Aortic smooth muscle cell (primary cell): ENCODE measurements around the gene LDB3. TPM values are rescaled to one million over a fixed set of nuclear protein-coding genes. Genes with fewer than 3 reads are reported as not detected.

Experiments used
- total RNA-seq: library from RNA; depleted of rRNA; stranded (reverse); fragments of >200 nt; gene quantifications from 2 replicates; pipeline ENCODE4 v1.2.3, GENCODE V29; 2014

The LDB3 gene
- total RNA-seq = under 0.01 and 0.12 TPM in 2 replicates

DNA sequence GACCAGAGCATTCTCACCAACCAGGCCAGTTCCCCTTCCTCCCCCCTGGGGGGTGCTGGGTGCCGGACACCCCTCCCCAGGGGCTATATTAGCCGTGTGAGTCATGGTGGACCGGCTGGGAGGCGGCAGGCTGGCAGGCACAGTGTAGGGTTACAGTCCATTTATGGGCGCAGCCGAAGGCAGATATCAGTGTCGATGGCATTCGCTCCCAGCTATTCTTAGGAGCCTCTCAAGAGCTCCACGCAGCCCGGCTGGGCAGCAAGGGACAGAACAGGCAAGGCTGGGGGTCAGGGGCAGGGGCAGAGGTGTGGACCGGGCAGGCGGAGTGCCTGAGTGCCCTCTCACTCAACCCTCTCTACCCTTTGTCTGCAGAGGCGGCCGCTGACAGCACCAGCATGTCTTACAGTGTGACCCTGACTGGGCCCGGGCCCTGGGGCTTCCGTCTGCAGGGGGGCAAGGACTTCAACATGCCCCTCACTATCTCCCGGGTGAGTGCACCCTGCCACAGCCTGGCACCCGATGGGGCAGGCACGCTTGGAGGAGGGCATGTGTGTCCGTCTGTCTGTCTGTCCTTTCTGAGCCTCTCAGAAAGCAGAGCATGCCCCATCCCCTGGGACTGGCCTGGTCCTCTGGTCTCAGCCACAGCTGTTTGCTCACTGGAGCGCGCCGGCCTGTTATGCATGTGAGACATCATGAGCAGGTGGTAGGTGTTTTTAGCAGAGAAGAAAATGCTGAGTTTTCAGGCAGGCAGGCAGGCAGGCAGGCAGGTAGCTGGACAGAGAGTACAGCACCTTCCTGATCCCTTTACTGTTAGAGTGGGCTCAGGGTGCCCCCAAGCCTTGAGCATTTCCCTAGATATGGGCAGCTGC is at the start of gene LDB3:
TSS of gene LDB3 (plus strand) at position 215 of the 869 bp plus-strand sequence. CDS start at position 396, 181 bp downstream.

DNA sequence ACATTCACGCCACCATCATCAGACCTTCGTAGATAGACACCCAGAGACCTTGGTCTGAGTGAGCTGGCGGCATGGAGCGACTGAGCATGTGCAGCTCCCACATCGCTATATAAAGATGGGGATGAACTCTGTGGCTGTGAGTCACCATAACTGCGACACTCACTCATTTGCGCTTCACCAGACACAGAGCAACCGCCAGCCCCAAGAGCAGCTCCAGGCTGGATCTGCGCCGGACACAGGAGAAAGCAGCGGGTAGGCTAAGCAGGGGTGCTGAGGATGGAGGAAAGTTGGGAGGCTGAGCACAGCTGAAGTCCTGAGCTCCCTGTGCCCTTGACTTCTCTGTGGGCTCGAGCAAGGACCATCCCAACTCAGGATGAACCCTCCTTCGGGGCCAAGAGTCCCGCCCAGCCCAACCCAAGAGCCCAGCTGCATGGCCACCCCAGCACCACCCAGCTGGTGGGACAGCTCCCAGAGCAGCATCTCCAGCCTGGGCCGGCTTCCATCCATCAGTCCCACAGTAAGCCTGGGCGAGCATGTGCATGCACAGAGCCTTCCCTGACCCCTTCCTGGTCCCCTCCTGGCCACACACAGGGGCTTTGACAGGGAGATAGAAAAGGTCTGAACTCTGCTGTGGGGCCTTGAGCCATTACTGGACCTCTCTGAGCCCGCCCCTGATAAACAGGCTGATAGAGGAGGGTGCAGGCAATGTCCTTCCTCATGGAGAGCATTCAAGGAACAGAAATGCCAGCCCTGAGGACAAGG is 13.7 kb upstream of the LDB3 start, which contains the start of gene OPN4:
TSS of gene OPN4 (plus strand) at position 137 of the 762 bp plus-strand sequence. CDS start at position 374, 237 bp downstream.

GRCh38 chr10:86756511-86757112 is 88.3 kb downstream of the LDB3 start, which contains the start of gene BMPR1A:
Gene BMPR1A, plus strand, starts transcription at chr10:86756619. Its CDS starts 119,400 bp downstream, at chr10:86876019.

Other genes with a start within 250 kb of the LDB3 start
- gene WAPL, start 146.7 kb upstream of the LDB3 start, total RNA-seq = 47.2 and 54.4 TPM in 2 replicates
- gene OPN4, start 14.0 kb upstream of the LDB3 start, total RNA-seq = not detected in 2 replicates
- 54.3 and 64.3 TPM in 2 replicates for gene BMPR1A, start 88.1 kb downstream of the LDB3 start, total RNA-seq